ENCODE measurements around the gene ATP8B3.

- TF ChIP-seq ZNF133 (tag by site-specific recombination; IDR thresholded peaks at IDR 0.05) (no peak), ZNF10 (tag by site-specific recombination; IDR thresholded peaks at IDR 0.05) (no peak), ZBTB1 (tag by site-specific recombination; IDR thresholded peaks at IDR 0.05) (no peak), ZNF433 (tag by site-specific recombination; IDR thresholded peaks at IDR 0.05; ENCODE audit: low read depth) (no peak), KLF1 (tag by site-specific recombination; IDR thresholded peaks at IDR 0.05) (no peak), CTCF (tag by site-specific recombination; IDR thresholded peaks at IDR 0.05) (no peak), ZNF121 (tag by site-specific recombination; IDR thresholded peaks at IDR 0.05) (no peak), IKZF3 (tag by site-specific recombination; IDR thresholded peaks at IDR 0.05) (no peak), ZNF514 (tag by site-specific recombination; IDR thresholded peaks at IDR 0.05) (no peak), TRIM28 (IDR thresholded peaks at IDR 0.05; ENCODE audit: borderline replicate concordance, low read length) (no peak), ELK4 (IDR thresholded peaks at IDR 0.05; ENCODE audit: borderline replicate concordance, low read depth, low read length) (no peak), ZNF677 (tag by site-specific recombination; IDR thresholded peaks at IDR 0.05) (no peak), ZBTB26 (tag by site-specific recombination; optimal IDR thresholded peaks at IDR 0.05) (no peak), REST (tag by site-specific recombination; IDR thresholded peaks at IDR 0.05) (no peak)
Measured at GRCh38 chr19:1758231-1758577, 53.9 kb downstream of the ATP8B3 start.

Measured in HEK293 (cell line).